SU-DHL-6 (cell line): ENCODE data around the gene PPFIA2.

Experiments used
- EZH2phosphoT487 ChIP-seq: fragments of 200-600 bp; sonication (generic), shearing (Covaris generic); conservative IDR thresholded peaks from 2 replicates; pipeline ENCODE4 v1.6.1; 2018; ENCODE audit warnings: mild to moderate bottlenecking, antibody characterized with exemption, low read length, moderate library complexity, mixed read lengths
- TF ChIP-seq, protein P1 (sequence below): fragments of 200-600 bp; sonication (generic); IDR thresholded peaks from one replicate; pipeline ENCODE4 v1.5.1; 2017; ENCODE audit warnings: antibody characterized with exemption, mild to moderate bottlenecking, low read length, moderate library complexity; ENCODE audit not compliant: insufficient read depth, poor library complexity, severe bottlenecking

DNA sequence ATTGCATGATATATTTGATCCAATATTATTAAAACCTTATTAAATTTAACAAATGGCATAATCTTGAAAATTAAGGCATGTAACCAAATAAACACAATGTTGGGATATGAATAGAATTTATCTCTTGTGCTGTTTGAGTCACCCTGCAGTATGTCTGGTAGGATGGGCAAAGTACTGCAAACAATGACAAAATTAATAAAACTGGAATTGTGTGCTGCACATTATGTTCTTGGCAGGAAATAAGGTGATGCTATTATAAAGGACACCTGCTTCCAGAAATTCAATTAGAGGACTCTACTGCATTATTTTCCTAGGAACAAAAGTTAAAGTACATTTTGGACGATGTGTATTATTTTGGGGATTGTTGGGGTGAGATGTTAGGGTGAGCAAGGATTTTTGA, 132.7 kb downstream of the PPFIA2 start:
- TF ChIP-seq, protein P1, sequence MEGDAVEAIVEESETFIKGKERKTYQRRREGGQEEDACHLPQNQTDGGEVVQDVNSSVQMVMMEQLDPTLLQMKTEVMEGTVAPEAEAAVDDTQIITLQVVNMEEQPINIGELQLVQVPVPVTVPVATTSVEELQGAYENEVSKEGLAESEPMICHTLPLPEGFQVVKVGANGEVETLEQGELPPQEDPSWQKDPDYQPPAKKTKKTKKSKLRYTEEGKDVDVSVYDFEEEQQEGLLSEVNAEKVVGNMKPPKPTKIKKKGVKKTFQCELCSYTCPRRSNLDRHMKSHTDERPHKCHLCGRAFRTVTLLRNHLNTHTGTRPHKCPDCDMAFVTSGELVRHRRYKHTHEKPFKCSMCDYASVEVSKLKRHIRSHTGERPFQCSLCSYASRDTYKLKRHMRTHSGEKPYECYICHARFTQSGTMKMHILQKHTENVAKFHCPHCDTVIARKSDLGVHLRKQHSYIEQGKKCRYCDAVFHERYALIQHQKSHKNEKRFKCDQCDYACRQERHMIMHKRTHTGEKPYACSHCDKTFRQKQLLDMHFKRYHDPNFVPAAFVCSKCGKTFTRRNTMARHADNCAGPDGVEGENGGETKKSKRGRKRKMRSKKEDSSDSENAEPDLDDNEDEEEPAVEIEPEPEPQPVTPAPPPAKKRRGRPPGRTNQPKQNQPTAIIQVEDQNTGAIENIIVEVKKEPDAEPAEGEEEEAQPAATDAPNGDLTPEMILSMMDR = no peak
- no peak for TF ChIP-seq EZH2phosphoT487
